Adrenal gland (tissue), 12 donors: ENCODE data around the gene LSM11. TPM values are rescaled to one million over a fixed set of nuclear protein-coding genes. Genes with fewer than 3 reads are reported as not detected.

Experiments used
- DNase-seq, 7 donors: peaks; one replicate each; pipeline ENCODE4 v3.0.0-alpha.2; 2019 to 2020
- H3K27ac ChIP-seq, 5 donors: fragments of 200-600 bp; sonication (generic) in 4 of 5; 1 replicate in 3 of 5; 2 replicates in 2 of 5; pipeline versions ENCODE4 v1.5.1 to v1.8.0; 2016 to 2020; ENCODE audit warnings: mild to moderate bottlenecking in 1 of 5
- H3K27me3 ChIP-seq: fragments of 200-600 bp; 2 replicates; pipeline ENCODE4 v1.8.0; 2021
- H3K36me3 ChIP-seq, 2 donors: fragments of 200-600 bp; replicated peaks in 1 of 2; 1 replicate in 1 of 2; 2 replicates in 1 of 2; pipeline versions ENCODE4 v1.5.1 to v1.8.0; 2018 to 2022
- H3K4me1 ChIP-seq, 2 donors: fragments of 200-600 bp; replicated peaks in 1 of 2; 1 replicate in 1 of 2; 2 replicates in 1 of 2; pipeline versions ENCODE4 v1.5.1 to v1.8.0; 2018 to 2021
- H3K4me3 ChIP-seq, 4 donors: fragments of 200-600 bp; sonication (generic) in 3 of 4; one replicate each; pipeline ENCODE4 v1.5.1; 2016 to 2018
- H3K9me3 ChIP-seq, 3 donors: fragments of 200-600 bp; sonication (generic) in 1 of 3; replicated peaks in 1 of 3; 1 replicate in 2 of 3; 2 replicates in 1 of 3; pipeline versions ENCODE4 v1.5.1 to v1.8.0; 2016 to 2021
- POLR2A ChIP-seq, 2 donors: fragments of 450-650 bp; IDR thresholded peaks; one replicate each; pipeline ENCODE4 v1.6.1; 2017; ENCODE audit warnings: antibody characterized with exemption in 2 of 2, mild to moderate bottlenecking in 2 of 2, moderate library complexity in 1 of 2
- WGBS, 4 donors: extraction: QIAGEN DNeasy Blood & Tissue Kit in 2 of 4; methylation state at CpG; one replicate each; pipeline versions ENCODE4 v1.1.5 to v1.1.7; 2013 to 2017; 5-methylcytosine and 5-hydroxymethylcytosine counted together
- intact Hi-C, 2 donors: fragments of 100-400 bp; cut with DNase I; formaldehyde crosslinking; loops; one replicate each; pipeline versions ENCODE4 v1.14.1 to v1.15.0; 2022 to 2023
- polyA plus RNA-seq, 3 donors: library from polyadenylated mRNA; stranded (reverse); fragments of 200-250 nt in 2 of 3; fragments of 350-450 nt in 1 of 3; fragmentation: Illumina TruSeq in 1 of 3; extraction: RNeasy Lipid Tissue Mini Kit (QIAGEN cat#74804) in 1 of 3; gene quantifications; one replicate each; pipeline ENCODE4 v1.2.3, GENCODE V29; 2013 to 2014
- total RNA-seq, 9 donors: library from RNA; depleted of rRNA in 4 of 9; stranded (reverse); fragments of >200 nt in 4 of 9; fragments of 120-200 nt in 1 of 9; fragmentation: NEBNext Ultra II Directional in 1 of 9; extraction: Animal tissue kit (Norgen Biotek cat#: 25700) in 1 of 9; gene quantifications; one replicate each; pipeline versions ENCODE4 v1.1.0 to v1.2.4, GENCODE V29; 2013 to 2023
- TF ChIP-seq, protein P1 (sequence below), 6 experiments: fragments of 450-650 bp in 4 of 6; fragments of 200-600 bp in 2 of 6; sonication (generic) in 1 of 6; IDR thresholded peaks; 1 replicate in 5 of 6; 2 replicates in 1 of 6; pipeline versions ENCODE4 v1.5.1 to v1.8.0; 2016 to 2021; ENCODE audit warnings: antibody characterized with exemption in 6 of 6, mild to moderate bottlenecking in 2 of 6, moderate library complexity in 1 of 6
- donor health status: healthy with polysubstance abuse.
- donor health status: Bipolar disorder and iron deficiency.
- donor health status: DM: yes; HTN: yes; CAD: no.
- donor health status: DM: no; HTN: no; CAD: no.
- donor health status: DM: no; HTN: no; CAD: no.
- donor health status: DM: yes; HTN: yes; CAD: no.

LSM11 gene
- total and polyA plus RNA-seq, 12 donors: 1.0 to 28.2 (median 4.3) TPM

GRCh38 chr5:157744051-157745011 is 819 bp downstream of the LSM11 start:
- 7 to 13% (median 8%) methylated on average over 25 to 56 of the region's 56 CpGs for WGBS, 4 donors
- H3K4me1 ChIP-seq: peaks cover 0 to 27% of the 10 kb centered on the region in 2 donors
- intact Hi-C loops: loop anchor here in 1 of 2 donors (5.0 kb wide), 1 partner anchor 417 kb away; no protein-coding TSS in a partner anchor
- H3K36me3 ChIP-seq: no peaks in the 10 kb centered on the region
- DNase-seq: peak in 2 of 7 donors; percentile 21 to 32
- H3K4me3 ChIP-seq: peak overlapping the region in 2 of 4 donors; percentile 52 to 79
- no peak overlapping the region for H3K27ac ChIP-seq
- no peak for TF ChIP-seq POLR2A (IDR thresholded peaks at IDR 0.05)
- TF ChIP-seq, protein P1, sequence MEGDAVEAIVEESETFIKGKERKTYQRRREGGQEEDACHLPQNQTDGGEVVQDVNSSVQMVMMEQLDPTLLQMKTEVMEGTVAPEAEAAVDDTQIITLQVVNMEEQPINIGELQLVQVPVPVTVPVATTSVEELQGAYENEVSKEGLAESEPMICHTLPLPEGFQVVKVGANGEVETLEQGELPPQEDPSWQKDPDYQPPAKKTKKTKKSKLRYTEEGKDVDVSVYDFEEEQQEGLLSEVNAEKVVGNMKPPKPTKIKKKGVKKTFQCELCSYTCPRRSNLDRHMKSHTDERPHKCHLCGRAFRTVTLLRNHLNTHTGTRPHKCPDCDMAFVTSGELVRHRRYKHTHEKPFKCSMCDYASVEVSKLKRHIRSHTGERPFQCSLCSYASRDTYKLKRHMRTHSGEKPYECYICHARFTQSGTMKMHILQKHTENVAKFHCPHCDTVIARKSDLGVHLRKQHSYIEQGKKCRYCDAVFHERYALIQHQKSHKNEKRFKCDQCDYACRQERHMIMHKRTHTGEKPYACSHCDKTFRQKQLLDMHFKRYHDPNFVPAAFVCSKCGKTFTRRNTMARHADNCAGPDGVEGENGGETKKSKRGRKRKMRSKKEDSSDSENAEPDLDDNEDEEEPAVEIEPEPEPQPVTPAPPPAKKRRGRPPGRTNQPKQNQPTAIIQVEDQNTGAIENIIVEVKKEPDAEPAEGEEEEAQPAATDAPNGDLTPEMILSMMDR (IDR thresholded peaks at IDR 0.05): no peak
- H3K27me3 ChIP-seq: no peaks in the 10 kb centered on the region
- no peaks in the 10 kb centered on the region for H3K9me3 ChIP-seq

- no peak for DNase-seq
- peak overlapping the region in 1 of 4 donors; percentile 79 for H3K4me3 ChIP-seq
- H3K9me3 ChIP-seq: no peaks in the 10 kb centered on the region
- H3K27ac ChIP-seq: no peak overlapping the region
- no peaks in the 10 kb centered on the region for H3K27me3 ChIP-seq
- no peaks in the 10 kb centered on the region for H3K36me3 ChIP-seq
- TF ChIP-seq, protein P1 (IDR thresholded peaks at IDR 0.05): no peak
- TF ChIP-seq POLR2A (IDR thresholded peaks at IDR 0.05): no peak
- 76 to 83% (median 78%) methylated on average over 4 of the region's 4 CpGs for WGBS, 4 donors
- intact Hi-C loops: no loop called here
- peaks cover 0 to 23% of the 10 kb centered on the region in 2 donors for H3K4me1 ChIP-seq
Observed at GRCh38 chr5:157745041-157745456, 1.5 kb downstream of the LSM11 start.

DNA sequence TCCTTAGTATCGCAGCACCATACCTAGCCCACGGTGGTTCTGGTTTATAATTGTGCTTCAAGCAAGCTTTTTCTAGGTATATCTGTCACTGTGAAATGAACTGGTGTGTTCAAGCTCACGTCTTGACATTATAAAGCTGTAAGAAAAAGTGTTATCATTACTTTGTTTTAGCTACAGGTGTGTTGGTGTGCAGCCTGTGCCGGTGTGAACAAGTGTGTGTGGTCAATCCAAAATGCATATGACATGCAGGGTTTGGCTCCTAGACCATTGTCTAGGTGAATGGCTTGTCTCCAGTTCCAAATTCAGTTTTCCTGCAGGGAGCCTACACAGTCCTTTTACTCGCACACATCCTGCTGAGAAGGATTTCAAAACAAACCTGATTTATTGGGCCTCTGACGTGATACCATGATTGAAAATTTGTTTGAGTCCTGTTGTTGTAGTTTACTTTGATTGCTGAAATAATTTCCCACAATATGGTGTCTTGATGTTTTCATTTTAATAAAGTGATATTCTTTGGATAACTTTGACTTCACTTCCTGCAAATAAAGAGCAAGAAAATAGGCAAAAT is 3.7 kb downstream of the LSM11 start:
- no peak for DNase-seq
- Histone ChIP-seq H3K27ac (peak overlapping the region in 1 of 5 donors; percentile 14), H3K4me3 (no peak overlapping the region), H3K36me3 (peaks cover 0 to 2% of the 10 kb centered on the region in 2 donors), H3K9me3 (no peaks in the 10 kb centered on the region), H3K27me3 (no peaks in the 10 kb centered on the region), H3K4me1 (peaks cover 0 to 23% of the 10 kb centered on the region in 2 donors)
- TF ChIP-seq POLR2A (IDR thresholded peaks at IDR 0.05): no peak
- TF ChIP-seq, protein P1 (IDR thresholded peaks at IDR 0.05): no peak
- intact Hi-C loops: no loop called here
- WGBS, 4 donors: 86 to 89% (median 87%) methylated on average over 6 of the region's 6 CpGs
